ENCODE results near the gene MVB12B.

The MVB12B gene

DNA sequence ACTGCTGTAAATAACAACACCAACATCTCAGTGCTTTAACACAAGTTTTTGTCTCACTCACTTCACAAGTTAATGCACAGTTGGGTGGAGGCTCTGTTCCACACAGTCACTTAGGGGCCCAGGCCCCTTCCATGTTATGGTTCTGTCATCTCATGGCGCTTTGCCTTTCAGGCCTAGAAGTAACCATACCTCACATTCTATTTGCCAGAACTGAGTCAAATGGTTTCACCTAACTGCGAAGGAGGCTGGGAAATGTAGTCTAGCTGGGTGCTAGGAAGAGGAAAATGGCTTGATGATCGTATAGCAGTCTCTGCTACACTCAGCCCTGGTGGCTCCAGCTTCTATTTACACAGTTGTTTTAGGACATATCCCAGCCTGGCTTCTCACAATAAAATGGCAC is 23.1 kb upstream of the MVB12B start:
- DNase-seq (ENCODE audit: low read depth in 2 of 2): no peak

DNA sequence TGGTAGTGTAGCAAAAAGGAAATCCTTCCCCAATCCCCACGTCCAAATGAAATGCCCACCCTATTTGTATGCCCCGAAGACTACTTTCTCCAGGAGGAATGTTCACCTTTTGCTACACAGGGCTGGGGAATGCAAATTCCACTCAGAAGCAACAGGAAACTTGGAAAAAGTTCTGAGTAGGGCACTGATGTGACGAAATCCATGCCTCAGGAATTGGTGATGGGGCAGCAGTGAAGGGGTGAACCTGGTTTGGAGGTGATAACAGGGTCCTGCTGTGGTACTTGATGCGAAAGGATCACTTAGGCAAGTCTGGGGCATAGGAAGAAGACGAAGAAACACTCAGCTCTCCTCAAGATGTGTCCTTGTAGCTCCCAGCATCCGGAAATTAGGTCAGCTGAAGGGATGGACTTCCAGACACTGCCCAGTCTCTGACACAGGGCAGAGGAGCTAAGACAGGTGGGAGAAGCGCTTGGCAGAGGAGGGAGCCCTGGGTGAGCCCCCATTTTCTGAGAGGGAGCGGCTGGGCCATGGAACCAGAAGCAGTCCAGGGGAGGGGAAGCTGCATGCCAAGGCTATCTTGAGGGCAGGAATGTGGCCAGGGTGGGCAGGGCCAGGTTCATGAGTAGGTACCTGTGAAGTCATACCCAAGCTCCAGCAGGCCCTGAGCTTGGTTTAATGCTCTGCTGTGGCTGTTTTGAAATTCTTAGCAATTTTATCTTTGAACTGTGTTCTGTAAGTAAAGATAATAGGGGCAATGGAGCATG is 22.2 kb upstream of the MVB12B start:
- no peak for DNase-seq (ENCODE audit: low read depth in 2 of 2)

DNA sequence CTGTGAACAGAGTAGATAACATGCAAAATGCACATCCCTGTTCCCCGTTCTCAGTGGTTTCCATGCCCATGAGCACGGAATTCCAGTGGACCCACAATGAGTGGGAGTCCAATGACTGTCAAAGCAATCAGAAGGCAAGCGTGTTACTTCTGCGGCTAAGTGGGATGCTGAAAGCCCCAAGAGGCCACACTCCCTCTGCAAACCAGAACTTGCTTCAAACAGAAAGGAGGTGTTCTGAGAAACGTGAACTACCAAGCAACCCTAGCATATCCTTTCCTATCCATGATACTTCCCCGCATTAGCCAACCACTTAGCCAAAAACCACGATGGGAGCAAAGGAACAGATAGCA is 21.7 kb upstream of the MVB12B start:
- no peak for DNase-seq (ENCODE audit: low read depth in 2 of 2)

GRCh38 chr9:126306071-126306647 is 20.5 kb upstream of the MVB12B start:
- no peak for DNase-seq (ENCODE audit: low read depth in 2 of 2)

DNA sequence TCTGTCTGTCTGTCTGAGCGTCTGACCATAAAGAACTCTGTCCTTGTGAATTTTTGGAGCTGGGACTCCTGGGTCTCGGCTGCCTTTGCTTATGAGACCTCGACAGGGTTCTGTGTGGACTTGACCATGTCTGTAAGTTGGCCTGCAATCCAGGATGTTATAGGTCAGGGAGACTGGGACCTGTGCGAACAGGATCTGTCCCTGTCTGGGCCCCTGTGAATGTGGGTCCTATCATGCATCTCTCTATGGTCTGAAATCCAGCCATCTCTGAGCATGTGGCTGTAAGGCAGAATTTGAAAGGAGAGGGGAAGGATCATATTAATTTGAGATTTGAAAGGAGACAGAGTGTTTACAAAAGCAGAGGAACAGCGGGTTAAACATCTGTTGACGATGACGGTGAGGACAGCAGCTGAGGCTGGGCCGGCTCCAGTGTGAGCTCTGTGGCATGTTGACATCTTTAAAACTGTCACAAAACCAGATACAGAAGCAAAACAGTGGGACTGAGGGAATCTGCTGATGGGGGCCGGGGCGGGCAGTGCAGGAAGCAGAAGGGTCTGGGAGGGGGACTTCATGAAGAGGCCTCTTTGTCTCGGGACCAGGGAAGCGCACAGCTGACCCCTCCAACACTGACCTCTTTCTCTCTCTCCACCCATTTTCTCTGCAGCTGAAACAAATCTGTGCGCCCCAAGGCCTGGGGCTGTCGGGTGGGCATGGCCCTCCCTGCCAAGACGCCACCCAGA is 19.1 kb upstream of the MVB12B start:
- DNase-seq (ENCODE audit: low read depth in 2 of 2): no peak

GRCh38 chr9:126309427-126310189 is 17.0 kb upstream of the MVB12B start:
- no peak for DNase-seq (ENCODE audit: low read depth in 2 of 2)

GRCh38 chr9:126312584-126313551 is 13.8 kb upstream of the MVB12B start:
- DNase-seq (ENCODE audit: low read depth in 2 of 2): no peak

DNA sequence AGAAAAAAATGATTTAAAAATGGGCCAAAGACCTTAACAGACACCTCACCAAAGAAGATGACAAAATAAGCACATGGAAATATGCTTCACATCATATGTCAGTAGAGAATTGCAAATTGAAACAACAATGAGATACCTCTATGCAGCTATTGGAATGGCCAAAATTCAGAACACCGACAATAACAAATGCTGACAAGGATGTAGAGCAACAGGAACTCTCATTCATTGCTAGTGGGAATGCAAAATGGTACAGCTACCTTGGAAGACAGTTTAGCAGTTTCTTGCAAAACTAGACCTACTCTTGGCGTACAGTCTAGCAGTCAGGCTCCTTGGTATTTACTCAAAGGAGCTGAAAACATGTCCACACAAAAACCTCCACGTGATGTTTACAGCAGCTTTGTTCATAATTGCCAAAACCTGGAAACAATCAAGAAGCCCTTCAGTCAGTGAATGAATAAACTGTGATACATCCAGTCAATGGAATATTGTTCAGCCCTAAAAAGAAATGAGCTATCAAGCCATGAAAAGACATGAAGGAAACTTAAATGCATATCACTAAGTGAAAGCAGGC is 10.5 kb upstream of the MVB12B start:
- no peak for DNase-seq (ENCODE audit: low read depth in 2 of 2)

DNA sequence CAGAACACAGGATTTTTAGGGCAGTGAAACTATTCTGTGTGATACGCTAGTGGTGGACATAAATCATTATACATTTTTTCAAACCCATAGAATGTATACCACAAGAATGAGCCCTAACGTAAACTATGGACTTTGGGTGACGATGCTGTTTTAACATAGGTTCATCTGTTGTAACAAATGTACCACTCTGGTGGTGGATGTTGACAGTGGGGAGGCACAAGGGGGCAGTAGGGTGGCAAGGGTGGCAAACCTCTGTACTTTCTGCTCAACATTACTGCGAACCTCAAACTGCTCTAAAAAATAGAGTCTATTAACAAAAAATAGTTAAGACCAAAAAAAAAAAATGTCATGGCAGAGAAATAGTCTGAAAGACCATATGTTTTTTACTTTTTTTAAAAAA is 9.1 kb upstream of the MVB12B start:
- DNase-seq (ENCODE audit: low read depth in 2 of 2): no peak

DNA sequence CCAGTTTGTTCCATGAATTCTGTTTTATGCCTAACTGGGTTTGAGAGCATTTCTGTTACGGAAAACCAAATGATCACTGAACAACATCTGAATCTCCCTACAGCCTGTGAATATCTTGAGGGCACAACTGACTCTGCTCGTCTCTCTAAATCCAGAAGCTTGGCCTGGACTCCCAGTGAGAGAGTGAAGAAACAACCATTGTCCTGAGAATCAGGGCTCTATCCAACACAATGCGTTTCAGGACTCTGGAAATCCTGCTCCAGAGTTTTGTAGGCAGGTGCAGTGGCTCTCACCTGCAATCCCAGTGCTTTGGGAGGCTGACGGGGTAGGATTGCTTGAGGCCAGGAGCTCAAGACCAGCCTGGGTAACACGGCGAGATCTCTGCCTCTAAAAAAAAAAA is 7.8 kb upstream of the MVB12B start:
- DNase-seq (ENCODE audit: low read depth in 2 of 2): no peak

- no peak for DNase-seq (ENCODE audit: low read depth in 2 of 2)
Measured at GRCh38 chr9:126319671-126320070, 7.0 kb upstream of the MVB12B start.

DNA sequence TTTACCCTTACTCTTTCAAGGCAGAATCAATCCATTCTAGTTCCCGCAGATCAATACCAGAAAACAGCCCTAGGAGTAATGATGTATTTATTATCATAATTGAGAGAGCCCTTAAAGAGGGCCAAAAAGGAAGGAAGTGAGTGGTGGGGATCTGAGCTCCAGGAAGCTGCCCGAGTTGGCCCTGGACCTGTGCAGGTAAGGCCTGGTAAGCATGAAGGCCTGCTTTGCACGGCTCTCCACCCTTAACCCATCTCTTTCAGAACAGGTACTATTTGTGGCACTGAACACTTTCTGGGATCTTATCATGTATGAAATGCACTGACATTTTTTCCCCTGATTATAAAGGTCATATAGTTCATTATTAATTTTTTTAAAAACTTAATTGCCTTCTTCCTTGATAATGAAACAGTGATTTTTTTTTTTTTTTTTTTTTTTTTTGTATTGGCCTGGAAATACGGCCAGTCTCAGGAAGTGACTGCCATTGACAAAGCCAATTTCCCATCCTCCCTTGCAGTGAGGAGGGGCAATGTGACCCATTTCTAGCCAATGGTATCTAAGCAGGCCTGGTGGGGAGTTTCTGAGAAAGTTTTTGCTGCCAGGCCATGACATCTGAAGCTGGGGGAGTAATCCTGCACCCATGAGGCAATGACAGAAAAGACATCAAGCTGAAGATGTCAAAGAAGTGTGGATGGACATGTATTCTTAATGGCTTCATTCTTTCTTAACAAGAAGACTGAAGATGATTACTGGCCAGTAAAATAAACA is 6.3 kb upstream of the MVB12B start:
- DNase-seq (ENCODE audit: low read depth in 2 of 2): no peak

DNA sequence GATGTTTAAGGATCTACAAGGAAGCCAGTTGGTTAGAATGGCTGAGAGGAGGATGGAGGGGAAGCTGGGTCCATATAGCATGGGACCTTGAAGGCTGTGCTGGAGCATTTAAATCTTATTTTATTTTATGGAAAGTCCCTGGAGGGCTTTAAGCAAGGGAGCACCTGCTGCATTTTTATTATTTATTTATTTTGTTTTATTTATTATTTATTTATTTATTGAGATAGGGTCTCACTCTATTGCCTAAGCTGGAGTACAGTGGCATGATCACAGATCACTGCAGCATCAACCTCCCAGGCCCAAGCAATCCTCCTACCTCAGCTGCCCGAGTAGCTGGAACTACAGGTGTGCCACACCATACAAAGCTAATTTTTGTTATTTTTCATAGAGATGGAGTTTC is 4.9 kb upstream of the MVB12B start:
- DNase-seq (ENCODE audit: low read depth in 2 of 2): no peak

DNA sequence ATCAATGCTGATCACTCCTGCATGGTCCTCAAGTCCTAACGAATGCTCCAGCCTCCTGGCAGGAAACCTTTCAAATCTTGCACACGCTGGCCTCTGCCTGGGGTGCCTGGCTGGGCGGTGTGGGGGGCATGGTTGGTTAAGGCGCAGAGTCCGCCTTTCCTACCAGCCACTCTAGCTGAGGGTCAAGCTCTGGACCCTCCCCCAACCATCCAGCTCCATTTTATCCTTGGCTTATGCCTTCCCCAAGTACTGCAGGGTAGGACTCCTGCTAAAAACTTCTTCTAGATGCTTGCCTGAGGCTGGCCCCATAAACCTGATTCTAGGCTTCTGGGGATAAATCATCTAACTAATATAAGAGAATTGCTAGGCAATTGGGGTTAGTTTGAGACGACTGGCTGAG is 808 bp upstream of the MVB12B start:
- DNase-seq (ENCODE audit: low read depth in 2 of 2): no peak

DNA sequence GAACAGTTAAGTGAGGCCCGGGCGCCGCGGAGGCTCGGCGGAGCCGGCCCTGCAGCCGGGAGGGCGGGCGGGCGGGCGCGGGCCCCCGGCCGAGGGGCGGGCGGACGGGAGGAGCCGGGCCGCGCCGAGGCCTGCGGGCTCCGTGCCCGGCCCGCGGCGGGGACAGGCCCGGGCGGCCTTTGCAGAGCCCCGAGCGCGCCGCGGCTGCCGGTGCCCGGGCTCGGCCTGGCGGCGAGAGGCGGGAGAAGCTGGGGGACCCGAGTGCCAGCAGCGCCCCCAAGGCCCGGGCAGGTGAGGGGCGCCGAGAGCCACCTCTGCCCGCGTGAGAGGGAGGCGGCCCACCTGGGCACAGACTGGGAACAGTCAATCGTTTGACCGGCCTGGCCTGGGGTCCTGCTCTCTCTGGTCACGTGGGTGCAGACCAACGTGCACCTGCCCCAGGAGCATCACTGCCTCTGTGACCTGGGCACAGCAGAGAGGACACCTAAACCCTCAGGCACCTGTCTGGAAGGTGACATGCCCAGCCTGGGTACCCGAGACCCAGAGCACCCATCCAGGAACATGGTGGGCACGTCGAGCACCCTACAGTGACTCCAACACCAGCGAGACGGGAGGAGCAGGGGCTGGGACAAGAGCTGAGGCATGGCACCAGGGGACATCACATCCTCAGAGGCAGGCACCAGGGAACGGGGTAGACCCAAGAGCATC is 531 bp downstream of the MVB12B start:
- no peak for DNase-seq (ENCODE audit: low read depth in 2 of 2)

- DNase-seq (ENCODE audit: low read depth in 2 of 2): no peak
Measured at GRCh38 chr9:126327714-126328185, 1.1 kb downstream of the MVB12B start.

GRCh38 chr9:126328407-126328806 is 1.8 kb downstream of the MVB12B start:
- no peak for DNase-seq (ENCODE audit: low read depth in 2 of 2)

- no peak for DNase-seq (ENCODE audit: low read depth in 2 of 2)
Measured at GRCh38 chr9:126329476-126330275, 3.0 kb downstream of the MVB12B start.

DNA sequence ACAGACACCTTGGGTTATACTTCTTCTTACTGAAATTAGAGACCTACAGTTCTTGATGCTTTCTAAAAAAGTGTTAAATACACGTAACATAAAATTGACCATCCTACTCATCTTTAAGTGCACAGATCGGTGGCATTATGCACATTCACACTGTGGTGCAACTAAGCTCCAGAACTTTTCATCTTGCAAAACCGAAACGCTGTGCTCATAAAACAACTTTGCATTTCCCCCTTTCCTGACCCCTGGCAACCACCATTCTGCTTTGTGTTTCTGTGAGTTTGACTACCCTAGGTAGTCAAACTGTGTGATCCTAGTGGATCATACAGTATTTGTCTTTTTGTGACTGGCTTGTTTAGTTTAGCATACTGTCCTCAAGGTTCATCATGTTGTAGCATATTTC is 3.9 kb downstream of the MVB12B start:
- DNase-seq (ENCODE audit: low read depth in 2 of 2): no peak

Measured in stimulated activated CD8-positive, alpha-beta memory T cell treated with anti-CD3 and anti-CD28 coated beads, Interleukin-15, amount 100 ng/mL, for 48 hours (primary cell).